Measurements from ENCODE around the gene ITPKB.

GRCh38 chr1:226661965-226662364 is 77.1 kb downstream of the ITPKB start:
- TF ChIP-seq EZH2 (IDR thresholded peaks at IDR 0.05; ENCODE audit: low read length, unreplicated experiment) (no peak), EZH2phosphoT487 (IDR thresholded peaks at IDR 0.05; ENCODE audit: borderline replicate concordance, low read length) (no peak)

All from PC-3 (cell line).